IMR-90 (cell line): ENCODE results near the gene THBS1. TPM values are rescaled to one million over a fixed set of nuclear protein-coding genes. Genes with fewer than 3 reads are reported as not detected.

Experiments used
- ATAC-seq: fragments of 200-7000 bp; cut with Tn5 transposase; 2 replicates; pipeline ENCODE4 v1.9.1; 2020; ENCODE audit warnings: low read depth, mild to moderate bottlenecking, moderate library complexity
- BruUV-seq: library from RNA; stranded (reverse); fragments of 400-500 nt; replicated peaks from 2 replicates; lab custom pipeline; 2021; lab: Mats Ljungman, UMichigan
- CTCF ChIA-PET: fragments of 300-600 bp; formaldehyde crosslinking; extraction: SDS; loops from one replicate; lab custom pipeline; 2021; ENCODE audit warnings: antibody characterized with exemption; lab: Yijun Ruan, JAX
- POLR2A ChIA-PET: fragments of 300-600 bp; sonication (Branson Sonifier 250); formaldehyde crosslinking; loops from one replicate; lab custom pipeline; 2022; ENCODE audit warnings: antibody characterized with exemption; ENCODE audit not compliant: unreplicated experiment; lab: Charles Lee
- DNase-seq: peaks from one replicate; pipeline ENCODE4 v3.0.0; 2013
- H2AFZ ChIP-seq: replicated peaks from 2 replicates; pipeline ENCODE3; 2013; ENCODE audit warnings: low read length, mild to moderate bottlenecking; ENCODE audit not compliant: poor library complexity
- H2AK5ac ChIP-seq: 2 replicates; pipeline ENCODE4 v1.6.1; 2013; ENCODE audit warnings: low read depth, low read length, inconsistent platforms
- H2AK9ac ChIP-seq: replicated peaks from 2 replicates; pipeline ENCODE3; 2013; ENCODE audit warnings: mild to moderate bottlenecking, low read depth, low read length, moderate library complexity; ENCODE audit not compliant: poor library complexity
- H2BK120ac ChIP-seq: 2 replicates; pipeline ENCODE4 v1.6.1; 2013; ENCODE audit warnings: low read depth, low read length, inconsistent platforms
- H2BK15ac ChIP-seq: 3 replicates; pipeline ENCODE4 v1.6.1; 2013; ENCODE audit warnings: low read depth, low read length, inconsistent platforms
- H2BK20ac ChIP-seq: 2 replicates; pipeline ENCODE4 v1.6.1; 2013; ENCODE audit warnings: low read depth, mild to moderate bottlenecking, inconsistent platforms, low read length, moderate library complexity
- H2BK5ac ChIP-seq: 2 replicates; pipeline ENCODE4 v1.6.1; 2013; ENCODE audit warnings: mild to moderate bottlenecking, low read depth, low read length, inconsistent platforms; ENCODE audit not compliant: poor library complexity, severe bottlenecking
- H3K14ac ChIP-seq: replicated peaks from 2 replicates; pipeline ENCODE4 v1.6.1; 2013; ENCODE audit warnings: low read depth, low read length, inconsistent platforms
- H3K18ac ChIP-seq: 2 replicates; pipeline ENCODE4 v1.6.1; 2013; ENCODE audit warnings: low read depth, low read length, control low read depth
- H3K23ac ChIP-seq: 2 replicates; pipeline ENCODE4 v1.6.1; 2013; ENCODE audit warnings: low read depth, low read length, inconsistent platforms
- H3K27ac ChIP-seq: 2 replicates; pipeline ENCODE4 v1.5.1; 2013; ENCODE audit warnings: mild to moderate bottlenecking, control low read depth, low read length; ENCODE audit not compliant: insufficient read depth
- H3K27me3 ChIP-seq: 2 replicates; pipeline ENCODE4 v1.6.1; 2013; ENCODE audit warnings: low read length; ENCODE audit not compliant: control insufficient read depth, insufficient read depth
- H3K36me3 ChIP-seq: 2 replicates; pipeline ENCODE4 v1.6.1; 2013; ENCODE audit warnings: low read length, mixed read lengths; ENCODE audit not compliant: control insufficient read depth, insufficient read depth
- H3K4ac ChIP-seq: 2 replicates; pipeline ENCODE4 v1.6.1; 2013; ENCODE audit warnings: low read depth, low read length, inconsistent platforms
- H3K4me1 ChIP-seq: 2 replicates; pipeline ENCODE4 v1.6.1; 2013; ENCODE audit warnings: low read length, mixed read lengths; ENCODE audit not compliant: control insufficient read depth, insufficient read depth
- H3K4me2 ChIP-seq: 2 replicates; pipeline ENCODE4 v1.6.1; 2013; ENCODE audit warnings: low read depth, mild to moderate bottlenecking, control low read depth, low read length, moderate library complexity
- H3K4me3 ChIP-seq: 2 replicates; pipeline ENCODE4 v1.5.1; 2013; ENCODE audit warnings: low read depth, mild to moderate bottlenecking, control low read depth, low read length, moderate library complexity; ENCODE audit not compliant: insufficient read depth
- H3K56ac ChIP-seq: 2 replicates; pipeline ENCODE4 v1.6.1; 2013; ENCODE audit warnings: low read length, inconsistent platforms; ENCODE audit not compliant: insufficient read depth; ENCODE audit errors: extremely low read depth
- H3K79me1 ChIP-seq, 2 experiments: 2 replicates each; pipeline ENCODE4 v1.6.1; 2013; ENCODE audit warnings: low read length in 2 of 2, inconsistent platforms in 1 of 2, low read depth in 1 of 2
- H3K9ac ChIP-seq: 2 replicates; pipeline ENCODE4 v1.6.1; 2013; ENCODE audit warnings: low read depth, low read length, control low read depth
- H3K9me1 ChIP-seq: 2 replicates; pipeline ENCODE4 v1.6.1; 2013; ENCODE audit warnings: low read length, inconsistent platforms; ENCODE audit not compliant: insufficient read depth
- H3K9me3 ChIP-seq: 2 replicates; pipeline ENCODE4 v1.6.1; 2013; ENCODE audit warnings: low read length; ENCODE audit not compliant: control insufficient read depth, insufficient read depth
- H4K20me1 ChIP-seq: 2 replicates; pipeline ENCODE4 v1.6.1; 2013; ENCODE audit warnings: low read length, inconsistent platforms; ENCODE audit not compliant: insufficient read depth
- H4K5ac ChIP-seq: 2 replicates; pipeline ENCODE4 v1.6.1; 2013; ENCODE audit warnings: mild to moderate bottlenecking, low read depth, low read length, control low read depth
- H4K8ac ChIP-seq, 2 experiments: 2 replicates each; pipeline ENCODE4 v1.6.1; 2013; ENCODE audit warnings: low read depth in 2 of 2, low read length in 2 of 2, control low read depth in 1 of 2, inconsistent platforms in 1 of 2
- H4K91ac ChIP-seq: 2 replicates; pipeline ENCODE4 v1.6.1; 2013; ENCODE audit warnings: low read depth, low read length, inconsistent platforms; ENCODE audit not compliant: insufficient read depth
- BHLHE40 ChIP-seq: fragments of 150-350 bp; IDR thresholded peaks from 2 replicates; pipeline ENCODE4 v1.6.1; 2016; ENCODE audit warnings: mild to moderate bottlenecking, low read depth, low read length
- CHD1 ChIP-seq: IDR thresholded peaks from 2 replicates; pipeline ENCODE4 v1.6.1; 2012; ENCODE audit warnings: low read depth, low read length, improper control_type of control experiment
- FOS ChIP-seq: fragments of 150-350 bp; IDR thresholded peaks from 2 replicates; pipeline ENCODE4 v1.6.1; 2016; ENCODE audit warnings: low read depth, low read length
- MAFK ChIP-seq: IDR thresholded peaks from 2 replicates; pipeline ENCODE4 v1.6.1; 2012; ENCODE audit warnings: low read depth, low read length, improper control_type of control experiment
- MAZ ChIP-seq: IDR thresholded peaks from 2 replicates; pipeline ENCODE4 v1.6.1; 2012; ENCODE audit warnings: low read depth, mild to moderate bottlenecking, low read length, improper control_type of control experiment, moderate library complexity, borderline replicate concordance
- MXI1 ChIP-seq: IDR thresholded peaks from 2 replicates; pipeline ENCODE4 v1.6.1; 2012; ENCODE audit warnings: low read depth, mild to moderate bottlenecking, low read length, moderate library complexity, borderline replicate concordance
- NFE2L2 ChIP-seq: fragments of 150-350 bp; IDR thresholded peaks from 2 replicates; pipeline ENCODE4 v1.6.1; 2016; ENCODE audit warnings: low read depth, mild to moderate bottlenecking, low read length
- POLR2A ChIP-seq: IDR thresholded peaks from 2 replicates; pipeline ENCODE4 v1.6.1; 2012; ENCODE audit warnings: mild to moderate bottlenecking, low read depth, low read length
- RAD21 ChIP-seq: IDR thresholded peaks from 2 replicates; pipeline ENCODE4 v1.6.1; 2012; ENCODE audit warnings: low read length, improper control_type of control experiment
- RFX5 ChIP-seq: IDR thresholded peaks from 2 replicates; pipeline ENCODE4 v1.8.0; 2012; ENCODE audit warnings: low read depth, mild to moderate bottlenecking, low read length, moderate library complexity
- USF2 ChIP-seq: fragments of 150-350 bp; IDR thresholded peaks from 2 replicates; pipeline ENCODE4 v1.6.1; 2017; ENCODE audit warnings: mild to moderate bottlenecking, antibody characterized with exemption, low read length, low read depth
- WGBS, 2 experiments: methylation state at CpG; one replicate each; pipeline versions ENCODE4 v1.1.5 to v1.1.7; 2013; ENCODE audit warnings: missing lambda C conversion rate in 2 of 2; ENCODE audit not compliant: insufficient read length in 1 of 2; ENCODE audit errors: extremely low coverage in 2 of 2; 5-methylcytosine and 5-hydroxymethylcytosine counted together
- dilution Hi-C: fragments of 300-500 bp; cut with HindIII; formaldehyde crosslinking; loops from one replicate; pipeline ENCODE4 v1.14.3; 2018; ENCODE audit warnings: low sequenced_read_pairs; ENCODE audit not compliant: unreplicated experiment
- in situ Hi-C: fragments of 300-500 bp; cut with MboI; formaldehyde crosslinking; loops from 3 replicates; pipeline ENCODE4 v1.14.3; 2019; ENCODE audit warnings: low sequenced_read_pairs, inconsistent platforms, mixed read lengths
- intact Hi-C: fragments of 100-400 bp; cut with micrococcal nuclease; formaldehyde crosslinking; loops from 2 replicates; pipeline ENCODE4 v1.10.0; 2022
- polyA plus RNA-seq, 3 experiments: library from polyadenylated mRNA; depleted of rRNA; stranded (reverse); fragments of >200 nt; gene quantifications; 2 replicates each; pipeline ENCODE4 v1.2.3, GENCODE V29; 2012; ENCODE audit warnings: low replicate concordance in 1 of 3
- total RNA-seq: library from RNA; depleted of rRNA; stranded (reverse); fragments of >200 nt; gene quantifications from 2 replicates; pipeline ENCODE4 v1.2.3, GENCODE V29; 2012

THBS1 gene
- total and polyA plus RNA-seq, 2 of the 4 experiments (the other 2 are of a cell fraction) = 1,562 to 4,071 TPM

- Histone ChIP-seq H3K4me3 (no peak overlapping the region), H4K20me1 (no peaks in the 10 kb centered on the region), H3K9me3 (peaks cover 14% of the 10 kb centered on the region), H3K4ac (no peak overlapping the region), H3K9me1 (no peaks in the 10 kb centered on the region), H3K36me3 (no peaks in the 10 kb centered on the region), H3K14ac (no peak overlapping the region), H2AK9ac (no peak overlapping the region), H4K8ac (no peak overlapping the region), H3K4me1 (peaks cover 3% of the 10 kb centered on the region), H2BK120ac (no peak overlapping the region), H3K18ac (no peak overlapping the region), H3K23ac (no peak overlapping the region), H3K56ac (no peak overlapping the region), H2AFZ (no peak overlapping the region), H2BK20ac (no peak overlapping the region), H3K9ac (no peak overlapping the region), H3K79me1 (no peaks in the 10 kb centered on the region), H3K4me2 (no peak overlapping the region), H3K27me3 (no peaks in the 10 kb centered on the region; the same call in 1 of the 2 replicates), H2BK15ac (no peak overlapping the region), H3K27ac (no peak overlapping the region), H2AK5ac (no peak overlapping the region), H4K91ac (no peak overlapping the region), H4K5ac (no peak overlapping the region), H2BK5ac (no peak overlapping the region)
- WGBS, 2 experiments = no CpG with 5 or more reads among the region's 2 CpGs
- ChIA-PET CTCF (no interaction called here), POLR2A (no interaction called here)
- DNase-seq (no peak), ATAC-seq (no peak)
- in situ Hi-C loops = no loop called here
- TF ChIP-seq MAZ (no peak), FOS (no peak), USF2 (no peak), RAD21 (no peak), RFX5 (no peak), MAFK (no peak), MXI1 (no peak), CHD1 (no peak), POLR2A (no peak), BHLHE40 (no peak), NFE2L2 (no peak)
- dilution Hi-C loops = no loop called here
- BruUV-seq = no TSS peak
- intact Hi-C loops = no loop called here
These were observed 33.0 kb downstream of the THBS1 start for GRCh38 chr15:39613861-39614260.
